Thyroid gland (tissue), 4 donors: ENCODE results near the gene GBE1.

Source experiments
- CTCF ChIP-seq, 6 experiments: fragments of 200-600 bp in 3 of 6; fragments of 450-650 bp in 3 of 6; sonication (generic) in 3 of 6; IDR thresholded peaks; one replicate each; pipeline ENCODE4 v1.5.1; 2016 to 2019; ENCODE audit warnings: antibody characterized with exemption in 6 of 6, mild to moderate bottlenecking in 2 of 6, inconsistent platforms in 1 of 6, moderate library complexity in 1 of 6
- POLR2A ChIP-seq, 2 donors: fragments of 450-650 bp; IDR thresholded peaks; one replicate each; pipeline ENCODE4 v1.6.1; 2017; ENCODE audit warnings: antibody characterized with exemption in 2 of 2, mild to moderate bottlenecking in 2 of 2, moderate library complexity in 1 of 2

- TF ChIP-seq CTCF (IDR thresholded peaks at IDR 0.05) (no peak), POLR2A (IDR thresholded peaks at IDR 0.05) (no peak)
Measured at GRCh38 chr3:81492040-81492439, 269.4 kb downstream of the GBE1 start.
